ENCODE data around the gene C16orf96.

DNA sequence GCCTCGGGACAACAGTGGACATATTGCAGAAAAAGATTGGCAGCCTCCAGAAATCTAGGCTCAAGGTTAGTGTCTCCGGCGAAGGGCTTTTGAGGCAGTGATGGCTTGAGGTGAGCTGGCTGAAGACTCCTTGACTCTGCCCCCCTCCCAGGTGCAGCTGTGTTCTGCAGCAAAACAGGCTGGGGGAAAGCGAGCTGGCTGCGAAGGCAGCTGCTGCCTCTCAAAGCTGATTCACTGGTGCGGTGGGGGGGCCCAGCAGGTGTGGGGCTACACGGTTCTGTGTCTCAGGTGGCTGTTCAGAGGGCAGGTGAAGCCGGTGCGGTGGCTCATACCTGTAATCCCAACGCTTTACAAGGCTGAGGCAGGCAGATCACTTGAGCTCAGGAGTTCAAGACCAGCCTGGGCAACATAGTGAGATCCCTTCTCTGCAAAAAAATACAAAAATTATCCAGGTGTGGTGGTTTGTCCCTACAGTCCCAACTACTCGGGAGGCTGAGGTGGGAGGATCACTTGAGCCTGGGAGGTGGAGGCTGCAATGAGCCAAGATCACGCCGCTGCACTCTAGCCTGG lies 22.9 kb downstream of the C16orf96 start:
- TF ChIP-seq, protein P1, sequence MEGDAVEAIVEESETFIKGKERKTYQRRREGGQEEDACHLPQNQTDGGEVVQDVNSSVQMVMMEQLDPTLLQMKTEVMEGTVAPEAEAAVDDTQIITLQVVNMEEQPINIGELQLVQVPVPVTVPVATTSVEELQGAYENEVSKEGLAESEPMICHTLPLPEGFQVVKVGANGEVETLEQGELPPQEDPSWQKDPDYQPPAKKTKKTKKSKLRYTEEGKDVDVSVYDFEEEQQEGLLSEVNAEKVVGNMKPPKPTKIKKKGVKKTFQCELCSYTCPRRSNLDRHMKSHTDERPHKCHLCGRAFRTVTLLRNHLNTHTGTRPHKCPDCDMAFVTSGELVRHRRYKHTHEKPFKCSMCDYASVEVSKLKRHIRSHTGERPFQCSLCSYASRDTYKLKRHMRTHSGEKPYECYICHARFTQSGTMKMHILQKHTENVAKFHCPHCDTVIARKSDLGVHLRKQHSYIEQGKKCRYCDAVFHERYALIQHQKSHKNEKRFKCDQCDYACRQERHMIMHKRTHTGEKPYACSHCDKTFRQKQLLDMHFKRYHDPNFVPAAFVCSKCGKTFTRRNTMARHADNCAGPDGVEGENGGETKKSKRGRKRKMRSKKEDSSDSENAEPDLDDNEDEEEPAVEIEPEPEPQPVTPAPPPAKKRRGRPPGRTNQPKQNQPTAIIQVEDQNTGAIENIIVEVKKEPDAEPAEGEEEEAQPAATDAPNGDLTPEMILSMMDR (IDR thresholded peaks at IDR 0.05): no peak
- no peak for TF ChIP-seq POLR2A (IDR thresholded peaks at IDR 0.05)
